BE2C (cell line): Measurements from ENCODE around the gene TTC34.

Experiments
- DNase-seq: peaks from one replicate; pipeline ENCODE4 v3.0.0-alpha.2; 2020
- H3K27me3 ChIP-seq: fragments of 250-450 bp; sonication (Bioruptor Pico); 2 replicates; pipeline ENCODE4 v1.5.1; 2020; ENCODE audit warnings: mild to moderate bottlenecking
- H3K36me3 ChIP-seq: fragments of 250-450 bp; sonication (Bioruptor Pico); 2 replicates; pipeline ENCODE4 v1.5.1; 2020; ENCODE audit warnings: mild to moderate bottlenecking
- H3K4me1 ChIP-seq: fragments of 250-450 bp; sonication (Bioruptor Pico); 2 replicates; pipeline ENCODE4 v1.5.1; 2020
- H3K4me3 ChIP-seq: 2 replicates; pipeline ENCODE4 v1.5.1; 2011; ENCODE audit warnings: low read depth, low read length
- H3K9me3 ChIP-seq: fragments of 250-450 bp; sonication (Bioruptor Pico); 2 replicates; pipeline ENCODE4 v1.5.1; 2020
- CTCF ChIP-seq: IDR thresholded peaks from 2 replicates; pipeline ENCODE4 v1.5.1; 2012; ENCODE audit warnings: mild to moderate bottlenecking, low read depth, low read length

The TTC34 gene

GRCh38 chr1:2797741-2798016 is 3.8 kb downstream of the TTC34 start:
- no peaks in the 10 kb centered on the region for H3K27me3 ChIP-seq
- H3K4me3 ChIP-seq: no peak overlapping the region
- no peak for TF ChIP-seq CTCF
- H3K4me1 ChIP-seq: no peaks in the 10 kb centered on the region
- no peaks in the 10 kb centered on the region for H3K9me3 ChIP-seq
- no peak for DNase-seq
- H3K36me3 ChIP-seq: no peaks in the 10 kb centered on the region

GRCh38 chr1:2796890-2797740 is 4.4 kb downstream of the TTC34 start:
- TF ChIP-seq CTCF: no peak
- Histone ChIP-seq H3K9me3 (no peaks in the 10 kb centered on the region), H3K4me3 (no peak overlapping the region), H3K4me1 (no peaks in the 10 kb centered on the region), H3K36me3 (no peaks in the 10 kb centered on the region), H3K27me3 (no peaks in the 10 kb centered on the region)
- DNase-seq: no peak

GRCh38 chr1:2795926-2796325 is 5.6 kb downstream of the TTC34 start:
- Histone ChIP-seq H3K4me1 (no peaks in the 10 kb centered on the region), H3K27me3 (no peaks in the 10 kb centered on the region), H3K4me3 (no peak overlapping the region), H3K9me3 (no peaks in the 10 kb centered on the region), H3K36me3 (no peaks in the 10 kb centered on the region)
- TF ChIP-seq CTCF: no peak
- DNase-seq: no peak

- Histone ChIP-seq H3K27me3 (no peaks in the 10 kb centered on the region), H3K9me3 (no peaks in the 10 kb centered on the region), H3K4me3 (no peak overlapping the region), H3K36me3 (no peaks in the 10 kb centered on the region), H3K4me1 (no peaks in the 10 kb centered on the region)
- DNase-seq: no peak
- no peak for TF ChIP-seq CTCF
Observed at GRCh38 chr1:2791027-2791760, 10.3 kb downstream of the TTC34 start.

- Histone ChIP-seq H3K4me3 (no peak overlapping the region), H3K9me3 (no peaks in the 10 kb centered on the region), H3K36me3 (no peaks in the 10 kb centered on the region), H3K27me3 (no peaks in the 10 kb centered on the region), H3K4me1 (no peaks in the 10 kb centered on the region)
- no peak for DNase-seq
- no peak for TF ChIP-seq CTCF
Observed at GRCh38 chr1:2789986-2790581, 11.4 kb downstream of the TTC34 start.
